ENCODE results near the gene TMEM69. TPM values are rescaled to one million over a fixed set of nuclear protein-coding genes. Genes with fewer than 3 reads are reported as not detected.
A peak's percentile ranks its signal among the peaks of the same experiment; 100 is the strongest.

Gene TMEM69
- total and polyA plus RNA-seq, 2 of the 13 experiments (the other 11 are each of a cell fraction or from before 2014, with no cell fraction given), result 25.4 to 135 TPM

DNA sequence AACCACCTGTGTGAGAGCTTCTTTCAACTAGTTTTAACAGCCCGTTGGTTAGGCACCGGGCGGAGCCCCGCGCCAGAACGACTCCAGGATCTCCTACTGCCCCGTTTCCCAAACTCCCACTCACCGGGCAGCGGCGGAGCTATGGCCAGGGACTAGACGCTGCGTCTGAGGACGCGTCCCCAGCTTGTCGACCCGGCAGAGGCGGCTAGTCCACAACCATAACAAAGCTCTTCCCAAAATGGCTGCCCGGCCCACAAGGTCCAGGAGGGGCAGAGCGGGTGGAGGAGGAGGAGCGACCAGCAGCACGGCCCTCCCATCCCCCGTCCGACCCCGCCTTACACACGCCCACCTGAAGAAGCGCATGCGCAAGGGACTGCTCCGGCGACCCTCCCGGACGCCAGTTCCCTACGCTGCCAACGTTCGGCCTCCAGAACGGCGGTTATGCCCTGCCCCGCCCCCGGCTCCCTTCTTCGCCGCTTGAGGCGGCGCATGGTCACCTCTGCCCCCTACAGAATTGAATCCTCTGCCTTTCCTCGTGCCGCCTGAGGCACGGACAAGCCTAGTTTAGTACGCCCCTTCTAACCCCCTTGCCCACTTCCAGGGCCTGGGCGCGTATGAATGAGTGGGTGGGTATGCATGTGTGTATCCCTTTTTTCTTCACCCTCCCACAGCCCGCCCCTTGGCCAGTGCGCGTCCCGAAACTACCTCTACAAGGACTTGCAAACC is 1.5 kb upstream of the TMEM69 start, which contains the start of gene GPBP1L1 (continued):
- no peak for TF ChIP-seq IKZF4 (CRISPR knock-in tag; IDR thresholded peaks at IDR 0.05; ENCODE audit: borderline replicate concordance, low read depth, not compliant biosample characterization)
- TF ChIP-seq, protein P1, sequence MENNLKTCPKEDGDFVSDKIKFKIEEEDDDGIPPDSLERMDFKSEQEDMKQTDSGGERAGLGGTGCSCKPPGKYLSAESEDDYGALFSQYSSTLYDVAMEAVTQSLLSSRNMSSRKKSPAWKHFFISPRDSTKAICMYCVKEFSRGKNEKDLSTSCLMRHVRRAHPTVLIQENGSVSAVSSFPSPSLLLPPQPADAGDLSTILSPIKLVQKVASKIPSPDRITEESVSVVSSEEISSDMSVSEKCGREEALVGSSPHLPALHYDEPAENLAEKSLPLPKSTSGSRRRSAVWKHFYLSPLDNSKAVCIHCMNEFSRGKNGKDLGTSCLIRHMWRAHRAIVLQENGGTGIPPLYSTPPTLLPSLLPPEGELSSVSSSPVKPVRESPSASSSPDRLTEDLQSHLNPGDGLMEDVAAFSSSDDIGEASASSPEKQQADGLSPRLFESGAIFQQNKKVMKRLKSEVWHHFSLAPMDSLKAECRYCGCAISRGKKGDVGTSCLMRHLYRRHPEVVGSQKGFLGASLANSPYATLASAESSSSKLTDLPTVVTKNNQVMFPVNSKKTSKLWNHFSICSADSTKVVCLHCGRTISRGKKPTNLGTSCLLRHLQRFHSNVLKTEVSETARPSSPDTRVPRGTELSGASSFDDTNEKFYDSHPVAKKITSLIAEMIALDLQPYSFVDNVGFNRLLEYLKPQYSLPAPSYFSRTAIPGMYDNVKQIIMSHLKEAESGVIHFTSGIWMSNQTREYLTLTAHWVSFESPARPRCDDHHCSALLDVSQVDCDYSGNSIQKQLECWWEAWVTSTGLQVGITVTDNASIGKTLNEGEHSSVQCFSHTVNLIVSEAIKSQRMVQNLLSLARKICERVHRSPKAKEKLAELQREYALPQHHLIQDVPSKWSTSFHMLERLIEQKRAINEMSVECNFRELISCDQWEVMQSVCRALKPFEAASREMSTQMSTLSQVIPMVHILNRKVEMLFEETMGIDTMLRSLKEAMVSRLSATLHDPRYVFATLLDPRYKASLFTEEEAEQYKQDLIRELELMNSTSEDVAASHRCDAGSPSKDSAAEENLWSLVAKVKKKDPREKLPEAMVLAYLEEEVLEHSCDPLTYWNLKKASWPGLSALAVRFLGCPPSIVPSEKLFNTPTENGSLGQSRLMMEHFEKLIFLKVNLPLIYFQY (CRISPR knock-in tag; IDR thresholded peaks at IDR 0.05; ENCODE audit: borderline replicate concordance), result peak; percentile 79
- 0 out of 2 replicates have a peak, but pooled peaks have one; percentile 6 for TF ChIP-seq POGZ (CRISPR knock-in tag; IDR thresholded peaks at IDR 0.05)
- TF ChIP-seq ZNF598 (CRISPR knock-in tag; IDR thresholded peaks at IDR 0.05; ENCODE audit: borderline replicate concordance), result peak; percentile 22; the same call in 1 of the 2 replicates
- TF ChIP-seq RCOR2 (CRISPR knock-in tag; IDR thresholded peaks at IDR 0.05), result no peak
- no peak for TF ChIP-seq MATR3 (CRISPR knock-in tag; IDR thresholded peaks at IDR 0.05)
- TF ChIP-seq, protein P2, sequence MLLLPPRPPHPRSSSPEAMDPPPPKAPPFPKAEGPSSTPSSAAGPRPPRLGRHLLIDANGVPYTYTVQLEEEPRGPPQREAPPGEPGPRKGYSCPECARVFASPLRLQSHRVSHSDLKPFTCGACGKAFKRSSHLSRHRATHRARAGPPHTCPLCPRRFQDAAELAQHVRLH (CRISPR knock-in tag; IDR thresholded peaks at IDR 0.05; ENCODE audit: borderline replicate concordance, low read depth), result peak; percentile 14; the same call in 1 of the 2 replicates
- TF ChIP-seq, protein P3, sequence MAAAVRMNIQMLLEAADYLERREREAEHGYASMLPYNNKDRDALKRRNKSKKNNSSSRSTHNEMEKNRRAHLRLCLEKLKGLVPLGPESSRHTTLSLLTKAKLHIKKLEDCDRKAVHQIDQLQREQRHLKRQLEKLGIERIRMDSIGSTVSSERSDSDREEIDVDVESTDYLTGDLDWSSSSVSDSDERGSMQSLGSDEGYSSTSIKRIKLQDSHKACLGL (CRISPR knock-in tag; IDR thresholded peaks at IDR 0.05), result 0 out of 2 replicates have a peak, but pooled peaks have one; percentile 18
- TF ChIP-seq ZNF543 (CRISPR knock-in tag; IDR thresholded peaks at IDR 0.05), result no peak
- 0 out of 2 replicates have a peak, but pooled peaks have one; percentile 16 for TF ChIP-seq ZNF251 (CRISPR knock-in tag; IDR thresholded peaks at IDR 0.05)
- 0 out of 2 replicates have a peak, but pooled peaks have one; percentile 10 for TF ChIP-seq MED1 (CRISPR knock-in tag; IDR thresholded peaks at IDR 0.05)
- peak; percentile 38 for TF ChIP-seq MED8 (CRISPR knock-in tag; IDR thresholded peaks at IDR 0.05; ENCODE audit: insufficient replicate concordance)
- TF ChIP-seq ZNF577 (CRISPR knock-in tag; IDR thresholded peaks at IDR 0.05; ENCODE audit: borderline replicate concordance, low read depth), result no peak
- TF ChIP-seq, protein P4, sequence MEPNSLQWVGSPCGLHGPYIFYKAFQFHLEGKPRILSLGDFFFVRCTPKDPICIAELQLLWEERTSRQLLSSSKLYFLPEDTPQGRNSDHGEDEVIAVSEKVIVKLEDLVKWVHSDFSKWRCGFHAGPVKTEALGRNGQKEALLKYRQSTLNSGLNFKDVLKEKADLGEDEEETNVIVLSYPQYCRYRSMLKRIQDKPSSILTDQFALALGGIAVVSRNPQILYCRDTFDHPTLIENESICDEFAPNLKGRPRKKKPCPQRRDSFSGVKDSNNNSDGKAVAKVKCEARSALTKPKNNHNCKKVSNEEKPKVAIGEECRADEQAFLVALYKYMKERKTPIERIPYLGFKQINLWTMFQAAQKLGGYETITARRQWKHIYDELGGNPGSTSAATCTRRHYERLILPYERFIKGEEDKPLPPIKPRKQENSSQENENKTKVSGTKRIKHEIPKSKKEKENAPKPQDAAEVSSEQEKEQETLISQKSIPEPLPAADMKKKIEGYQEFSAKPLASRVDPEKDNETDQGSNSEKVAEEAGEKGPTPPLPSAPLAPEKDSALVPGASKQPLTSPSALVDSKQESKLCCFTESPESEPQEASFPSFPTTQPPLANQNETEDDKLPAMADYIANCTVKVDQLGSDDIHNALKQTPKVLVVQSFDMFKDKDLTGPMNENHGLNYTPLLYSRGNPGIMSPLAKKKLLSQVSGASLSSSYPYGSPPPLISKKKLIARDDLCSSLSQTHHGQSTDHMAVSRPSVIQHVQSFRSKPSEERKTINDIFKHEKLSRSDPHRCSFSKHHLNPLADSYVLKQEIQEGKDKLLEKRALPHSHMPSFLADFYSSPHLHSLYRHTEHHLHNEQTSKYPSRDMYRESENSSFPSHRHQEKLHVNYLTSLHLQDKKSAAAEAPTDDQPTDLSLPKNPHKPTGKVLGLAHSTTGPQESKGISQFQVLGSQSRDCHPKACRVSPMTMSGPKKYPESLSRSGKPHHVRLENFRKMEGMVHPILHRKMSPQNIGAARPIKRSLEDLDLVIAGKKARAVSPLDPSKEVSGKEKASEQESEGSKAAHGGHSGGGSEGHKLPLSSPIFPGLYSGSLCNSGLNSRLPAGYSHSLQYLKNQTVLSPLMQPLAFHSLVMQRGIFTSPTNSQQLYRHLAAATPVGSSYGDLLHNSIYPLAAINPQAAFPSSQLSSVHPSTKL (CRISPR knock-in tag; IDR thresholded peaks at IDR 0.05), result 0 out of 2 replicates have a peak, but pooled peaks have one; percentile 13
- TF ChIP-seq KDM3A (CRISPR knock-in tag; IDR thresholded peaks at IDR 0.05; ENCODE audit: low read depth), result no peak
- 0 out of 2 replicates have a peak, but pooled peaks have one; percentile 53 for TF ChIP-seq TMF1 (CRISPR knock-in tag; IDR thresholded peaks at IDR 0.05; ENCODE audit: low read depth)
- no peak for TF ChIP-seq ZNF780A (CRISPR knock-in tag; IDR thresholded peaks at IDR 0.05)
- TF ChIP-seq ZNF746 (CRISPR knock-in tag; IDR thresholded peaks at IDR 0.05), result peak; percentile 5; the same call in 1 of the 2 replicates
- peak; percentile 20; the same call in 1 of the 2 replicates for TF ChIP-seq ZNF776 (CRISPR knock-in tag; IDR thresholded peaks at IDR 0.05)
- TF ChIP-seq MYC (CRISPR knock-in tag; IDR thresholded peaks at IDR 0.05; ENCODE audit: borderline replicate concordance), result no peak; the same call in 1 of the 2 replicates
- peak; percentile 26; the same call in 1 of the 2 replicates for TF ChIP-seq ZC3H13 (CRISPR knock-in tag; IDR thresholded peaks at IDR 0.05)

All from HepG2 (cell line).